GM12878 (cell line): ENCODE data around the gene TBC1D1. TPM values are rescaled to one million over a fixed set of nuclear protein-coding genes. Genes with fewer than 3 reads are reported as not detected.
A peak's percentile ranks its signal among the peaks of the same experiment; 100 is the strongest.

Experiments used
- BCL11A ChIP-seq: IDR thresholded peaks from 2 replicates; pipeline ENCODE4 v1.6.1; 2011; ENCODE audit warnings: low read depth, low read length
- CEBPB ChIP-seq, 2 experiments: fragments of 150-350 bp in 1 of 2; IDR thresholded peaks; 2 replicates each; pipeline ENCODE4 v1.6.1; 2012 to 2014; ENCODE audit warnings: low read depth in 2 of 2, low read length in 2 of 2, borderline replicate concordance in 1 of 2, inconsistent platforms in 1 of 2
- EED ChIP-seq: sonication (generic); IDR thresholded peaks from 2 replicates; pipeline ENCODE4 v1.6.1; 2016; ENCODE audit warnings: antibody characterized with exemption, low read depth
- EP300 ChIP-seq, 2 experiments: fragments of 150-350 bp in 1 of 2; IDR thresholded peaks; 2 replicates each; pipeline ENCODE4 v1.6.1; 2011 to 2012; ENCODE audit warnings: low read depth in 2 of 2, low read length in 2 of 2, borderline replicate concordance in 1 of 2, improper control_type of control experiment in 1 of 2, inconsistent platforms in 1 of 2; ENCODE audit not compliant: control insufficient read depth in 1 of 2
- EZH2 ChIP-seq: IDR thresholded peaks from 2 replicates; pipeline ENCODE4 v1.6.1; 2012; ENCODE audit warnings: low read depth, mild to moderate bottlenecking, control low read depth, inconsistent platforms, low read length, borderline replicate concordance; ENCODE audit not compliant: control insufficient read depth
- HDAC2 ChIP-seq: fragments of 200-600 bp; sonication (generic); IDR thresholded peaks from 2 replicates; pipeline ENCODE4 v1.6.1; 2017
- HDAC6 ChIP-seq: fragments of 200-600 bp; sonication (generic); IDR thresholded peaks from one replicate; pipeline ENCODE4 v1.8.0; 2017; ENCODE audit warnings: antibody characterized with exemption; ENCODE audit not compliant: unreplicated experiment
- JUNB ChIP-seq: IDR thresholded peaks from 2 replicates; pipeline ENCODE4 v1.6.1; 2016; ENCODE audit warnings: antibody characterized with exemption, mild to moderate bottlenecking
- LARP7 ChIP-seq: fragments of 450-650 bp; IDR thresholded peaks from 2 replicates; pipeline ENCODE4 v1.6.1; 2017; ENCODE audit warnings: mild to moderate bottlenecking
- PAX5 ChIP-seq: IDR thresholded peaks from 2 replicates; pipeline ENCODE4 v1.6.1; 2011; ENCODE audit warnings: low read depth, low read length, borderline replicate concordance
- POLR2A ChIP-seq: IDR thresholded peaks from 2 replicates; pipeline ENCODE4 v1.6.1; 2011; ENCODE audit warnings: low read depth, mild to moderate bottlenecking, low read length
- POLR2AphosphoS2 ChIP-seq: IDR thresholded peaks from 2 replicates; pipeline ENCODE4 v1.6.1; 2011; ENCODE audit warnings: low read depth, mild to moderate bottlenecking, low read length, improper control_type of control experiment, moderate library complexity
- POLR2AphosphoS5 ChIP-seq: IDR thresholded peaks from 2 replicates; pipeline ENCODE4 v1.6.1; 2011; ENCODE audit warnings: mild to moderate bottlenecking, low read length, inconsistent platforms
- RAD21 ChIP-seq: IDR thresholded peaks from 2 replicates; pipeline ENCODE4 v1.6.1; 2011; ENCODE audit warnings: mild to moderate bottlenecking, low read depth, low read length, moderate library complexity; ENCODE audit not compliant: insufficient read depth
- TBL1XR1 ChIP-seq: IDR thresholded peaks from 2 replicates; pipeline ENCODE4 v1.6.1; 2012; ENCODE audit warnings: low read depth, low read length, improper control_type of control experiment
- TCF3 ChIP-seq: IDR thresholded peaks from 2 replicates; pipeline ENCODE4 v1.6.1; 2012; ENCODE audit warnings: low read depth, mild to moderate bottlenecking, low read length, borderline replicate concordance; ENCODE audit not compliant: insufficient read depth
- ZNF622 ChIP-seq: fragments of 450-650 bp; IDR thresholded peaks from 2 replicates; pipeline ENCODE4 v1.6.1; 2017; ENCODE audit warnings: mild to moderate bottlenecking, inconsistent platforms
- polyA plus RNA-seq, 11 experiments: library from polyadenylated mRNA; depleted of rRNA in 4 of 11; unstranded in 6 of 11; stranded (reverse) in 5 of 11; fragments of >200 nt; fragmentation: Nextera tagmentation in 4 of 11; fragmentation: Illumina TruSeq in 1 of 11; extraction: Ambion mirVana in 4 of 11; extraction: Trizol in 1 of 11; gene quantifications; 1 replicate in 1 of 11; 2 replicates in 10 of 11; pipeline versions ENCODE4 v1.2.1 to v1.2.3, GENCODE V29; 2011 to 2016; ENCODE audit warnings: inconsistent platforms in 2 of 11, missing spikeins in 2 of 11, low read depth in 1 of 11
- total RNA-seq, 4 experiments: library from RNA; depleted of rRNA in 3 of 4; stranded (reverse); fragments of >200 nt in 3 of 4; fragmentation: Illumina TruSeq in 1 of 4; extraction: Trizol in 1 of 4; gene quantifications; 2 replicates each; pipeline versions ENCODE4 v1.2.1 to v1.2.3, GENCODE V29; 2013 to 2021
- TF ChIP-seq, protein P1 (sequence below): fragments of 450-650 bp; IDR thresholded peaks from 2 replicates; pipeline ENCODE4 v1.6.1; 2018; ENCODE audit warnings: mild to moderate bottlenecking, low read depth, moderate library complexity; ENCODE audit not compliant: partially characterized antibody
- TF ChIP-seq, protein P2 (sequence below): fragments of 450-650 bp; IDR thresholded peaks from 2 replicates; pipeline ENCODE4 v1.6.1; 2016; ENCODE audit warnings: mild to moderate bottlenecking
- TF ChIP-seq, protein P3 (sequence below): fragments of 450-650 bp; IDR thresholded peaks from 2 replicates; pipeline ENCODE4 v1.6.1; 2016; ENCODE audit warnings: mild to moderate bottlenecking
- TF ChIP-seq, protein P4 (sequence below): IDR thresholded peaks from 2 replicates; pipeline ENCODE4 v1.6.1; 2012; ENCODE audit warnings: low read length, inconsistent platforms

Gene TBC1D1
- total and polyA plus RNA-seq, 10 of the 15 experiments (the other 5 are each of a cell fraction or from before 2014, with no cell fraction given) = 5.3 to 102 (median 57.8) TPM

DNA sequence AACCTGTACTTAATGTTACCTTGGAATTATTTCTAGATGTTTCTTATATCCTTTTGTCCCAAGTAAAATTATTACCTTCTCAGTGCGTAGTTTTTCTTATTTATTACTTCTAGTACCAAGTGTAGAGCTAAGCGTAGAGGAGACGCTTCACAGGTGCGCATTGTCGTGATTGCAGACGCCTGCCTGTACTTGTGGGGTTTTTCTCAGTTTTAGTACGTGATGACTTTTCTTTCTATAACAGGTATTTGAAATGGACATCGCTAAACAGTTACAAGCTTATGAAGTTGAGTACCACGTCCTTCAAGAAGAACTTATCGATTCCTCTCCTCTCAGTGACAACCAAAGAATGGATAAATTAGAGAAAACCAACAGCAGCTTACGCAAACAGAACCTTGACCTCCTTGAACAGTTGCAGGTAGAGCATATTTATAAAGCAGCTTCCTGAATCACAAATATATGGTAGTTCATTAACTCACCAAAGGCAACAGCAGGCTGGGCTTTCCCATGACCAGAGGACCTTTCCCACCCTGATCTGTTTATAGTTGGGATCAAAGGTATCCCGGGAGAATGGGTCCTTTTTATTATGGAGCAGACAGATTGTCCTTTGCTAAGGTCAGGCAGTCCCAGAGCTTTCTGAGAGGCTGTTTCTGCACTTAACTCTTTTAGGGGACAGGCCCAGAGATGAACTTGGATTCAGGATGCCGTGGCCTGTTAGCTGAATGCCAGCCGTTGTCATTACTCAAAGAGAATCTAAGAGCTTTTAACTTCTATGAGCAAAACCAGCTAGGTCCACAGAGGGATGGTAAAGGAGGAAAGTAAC, 242.2 kb downstream of the TBC1D1 start (continued):
- TF ChIP-seq TCF3 (peak; percentile 28; the same call in 1 of the 2 replicates), CEBPB (IDR thresholded peaks at IDR 0.05; ENCODE audit: borderline replicate concordance in 1 of 2, low read depth in 2 of 2, low read length in 2 of 2) (no peak), EZH2 (no peak), TBL1XR1 (no peak), BCL11A (peak; percentile 22; the same call in 1 of the 2 replicates), LARP7 (no peak), EP300 (IDR thresholded peaks at IDR 0.05; ENCODE audit: borderline replicate concordance in 1 of 2, control insufficient read depth in 1 of 2, low read depth in 2 of 2, low read length in 2 of 2) (no peak), EED (no peak), ZNF622 (no peak), PAX5 (peak; percentile 28; the same call in 1 of the 2 replicates), JUNB (no peak), HDAC2 (no peak; the same call in 1 of the 2 replicates), POLR2AphosphoS5 (0 out of 2 replicates have a peak, but pooled peaks have one; percentile 12), POLR2A (0 out of 2 replicates have a peak, but pooled peaks have one; percentile 8), RAD21 (no peak), HDAC6 (no peak), POLR2AphosphoS2 (no peak)
- TF ChIP-seq, protein P1, sequence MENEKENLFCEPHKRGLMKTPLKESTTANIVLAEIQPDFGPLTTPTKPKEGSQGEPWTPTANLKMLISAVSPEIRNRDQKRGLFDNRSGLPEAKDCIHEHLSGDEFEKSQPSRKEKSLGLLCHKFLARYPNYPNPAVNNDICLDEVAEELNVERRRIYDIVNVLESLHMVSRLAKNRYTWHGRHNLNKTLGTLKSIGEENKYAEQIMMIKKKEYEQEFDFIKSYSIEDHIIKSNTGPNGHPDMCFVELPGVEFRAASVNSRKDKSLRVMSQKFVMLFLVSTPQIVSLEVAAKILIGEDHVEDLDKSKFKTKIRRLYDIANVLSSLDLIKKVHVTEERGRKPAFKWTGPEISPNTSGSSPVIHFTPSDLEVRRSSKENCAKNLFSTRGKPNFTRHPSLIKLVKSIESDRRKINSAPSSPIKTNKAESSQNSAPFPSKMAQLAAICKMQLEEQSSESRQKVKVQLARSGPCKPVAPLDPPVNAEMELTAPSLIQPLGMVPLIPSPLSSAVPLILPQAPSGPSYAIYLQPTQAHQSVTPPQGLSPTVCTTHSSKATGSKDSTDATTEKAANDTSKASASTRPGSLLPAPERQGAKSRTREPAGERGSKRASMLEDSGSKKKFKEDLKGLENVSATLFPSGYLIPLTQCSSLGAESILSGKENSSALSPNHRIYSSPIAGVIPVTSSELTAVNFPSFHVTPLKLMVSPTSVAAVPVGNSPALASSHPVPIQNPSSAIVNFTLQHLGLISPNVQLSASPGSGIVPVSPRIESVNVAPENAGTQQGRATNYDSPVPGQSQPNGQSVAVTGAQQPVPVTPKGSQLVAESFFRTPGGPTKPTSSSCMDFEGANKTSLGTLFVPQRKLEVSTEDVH = no peak
- TF ChIP-seq, protein P2, sequence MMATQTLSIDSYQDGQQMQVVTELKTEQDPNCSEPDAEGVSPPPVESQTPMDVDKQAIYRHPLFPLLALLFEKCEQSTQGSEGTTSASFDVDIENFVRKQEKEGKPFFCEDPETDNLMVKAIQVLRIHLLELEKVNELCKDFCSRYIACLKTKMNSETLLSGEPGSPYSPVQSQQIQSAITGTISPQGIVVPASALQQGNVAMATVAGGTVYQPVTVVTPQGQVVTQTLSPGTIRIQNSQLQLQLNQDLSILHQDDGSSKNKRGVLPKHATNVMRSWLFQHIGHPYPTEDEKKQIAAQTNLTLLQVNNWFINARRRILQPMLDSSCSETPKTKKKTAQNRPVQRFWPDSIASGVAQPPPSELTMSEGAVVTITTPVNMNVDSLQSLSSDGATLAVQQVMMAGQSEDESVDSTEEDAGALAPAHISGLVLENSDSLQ = no peak
- TF ChIP-seq, protein P3, sequence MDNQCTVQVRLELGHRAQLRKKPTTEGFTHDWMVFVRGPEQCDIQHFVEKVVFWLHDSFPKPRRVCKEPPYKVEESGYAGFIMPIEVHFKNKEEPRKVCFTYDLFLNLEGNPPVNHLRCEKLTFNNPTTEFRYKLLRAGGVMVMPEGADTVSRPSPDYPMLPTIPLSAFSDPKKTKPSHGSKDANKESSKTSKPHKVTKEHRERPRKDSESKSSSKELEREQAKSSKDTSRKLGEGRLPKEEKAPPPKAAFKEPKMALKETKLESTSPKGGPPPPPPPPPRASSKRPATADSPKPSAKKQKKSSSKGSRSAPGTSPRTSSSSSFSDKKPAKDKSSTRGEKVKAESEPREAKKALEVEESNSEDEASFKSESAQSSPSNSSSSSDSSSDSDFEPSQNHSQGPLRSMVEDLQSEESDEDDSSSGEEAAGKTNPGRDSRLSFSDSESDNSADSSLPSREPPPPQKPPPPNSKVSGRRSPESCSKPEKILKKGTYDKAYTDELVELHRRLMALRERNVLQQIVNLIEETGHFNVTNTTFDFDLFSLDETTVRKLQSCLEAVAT = no peak; the same call in 1 of the 2 replicates
- TF ChIP-seq, protein P4, sequence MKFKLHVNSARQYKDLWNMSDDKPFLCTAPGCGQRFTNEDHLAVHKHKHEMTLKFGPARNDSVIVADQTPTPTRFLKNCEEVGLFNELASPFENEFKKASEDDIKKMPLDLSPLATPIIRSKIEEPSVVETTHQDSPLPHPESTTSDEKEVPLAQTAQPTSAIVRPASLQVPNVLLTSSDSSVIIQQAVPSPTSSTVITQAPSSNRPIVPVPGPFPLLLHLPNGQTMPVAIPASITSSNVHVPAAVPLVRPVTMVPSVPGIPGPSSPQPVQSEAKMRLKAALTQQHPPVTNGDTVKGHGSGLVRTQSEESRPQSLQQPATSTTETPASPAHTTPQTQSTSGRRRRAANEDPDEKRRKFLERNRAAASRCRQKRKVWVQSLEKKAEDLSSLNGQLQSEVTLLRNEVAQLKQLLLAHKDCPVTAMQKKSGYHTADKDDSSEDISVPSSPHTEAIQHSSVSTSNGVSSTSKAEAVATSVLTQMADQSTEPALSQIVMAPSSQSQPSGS = no peak
